Measurements from ENCODE around the gene STK25.
"Not testable (repeated sequence)": the region's sequence is repeated elsewhere in the genome, so short reads cannot be mapped to it uniquely, and the experiment has no call there.

Gene STK25

GRCh38 chr2:241532733-241533601 is 24.6 kb upstream of the STK25 start:
- TF ChIP-seq GATA1 (IDR thresholded peaks at IDR 0.05; ENCODE audit: low read depth, low read length): no peak
- DNase-seq: no peak

GRCh38 chr2:241532168-241532567 is 23.8 kb upstream of the STK25 start:
- TF ChIP-seq GATA1 (IDR thresholded peaks at IDR 0.05; ENCODE audit: low read depth, low read length) (no peak), POLR2A (IDR thresholded peaks at IDR 0.05; ENCODE audit: low read length) (no peak)
- DNase-seq: no peak

- no peak for DNase-seq
- TF ChIP-seq GATA1 (IDR thresholded peaks at IDR 0.05; ENCODE audit: low read depth, low read length) (no peak), POLR2A (IDR thresholded peaks at IDR 0.05; ENCODE audit: low read length) (no peak)
Measured at GRCh38 chr2:241531161-241531722, 22.9 kb upstream of the STK25 start.

- DNase-seq: no peak
- TF ChIP-seq POLR2A (IDR thresholded peaks at IDR 0.05; ENCODE audit: low read length) (no peak), GATA1 (IDR thresholded peaks at IDR 0.05; ENCODE audit: low read depth, low read length) (no peak)
Measured at GRCh38 chr2:241530571-241530970, 22.2 kb upstream of the STK25 start.

- not testable (repeated sequence) for DNase-seq
Measured at GRCh38 chr2:241525818-241526780, 17.7 kb upstream of the STK25 start.

- DNase-seq: no peak
- TF ChIP-seq POLR2A (IDR thresholded peaks at IDR 0.05; ENCODE audit: low read length): no peak
- TF ChIP-seq GATA1 (IDR thresholded peaks at IDR 0.05; ENCODE audit: low read depth, low read length): no peak
Measured at GRCh38 chr2:241522477-241522876, 14.1 kb upstream of the STK25 start.

GRCh38 chr2:241519669-241520068 is 11.3 kb upstream of the STK25 start:
- no peak for DNase-seq
- TF ChIP-seq GATA1 (IDR thresholded peaks at IDR 0.05; ENCODE audit: low read depth, low read length) (no peak), POLR2A (IDR thresholded peaks at IDR 0.05; ENCODE audit: low read length) (no peak)

- DNase-seq: peak in 1 of 2 experiments; percentile 40
- TF ChIP-seq GATA1 (IDR thresholded peaks at IDR 0.05; ENCODE audit: low read depth, low read length): no peak
Measured at GRCh38 chr2:241517297-241517696, 8.9 kb upstream of the STK25 start.

- TF ChIP-seq GATA1 (IDR thresholded peaks at IDR 0.05; ENCODE audit: low read depth, low read length) (no peak), POLR2A (IDR thresholded peaks at IDR 0.05; ENCODE audit: low read length) (no peak)
- peak; percentile 43 to 60 for DNase-seq
Measured at GRCh38 chr2:241516520-241516965, 8.2 kb upstream of the STK25 start.

- TF ChIP-seq GATA1 (IDR thresholded peaks at IDR 0.05; ENCODE audit: low read depth, low read length) (no peak), POLR2A (IDR thresholded peaks at IDR 0.05; ENCODE audit: low read length) (no peak)
Measured at GRCh38 chr2:241514986-241515737, 6.8 kb upstream of the STK25 start.

GRCh38 chr2:241514553-241514952 is 6.2 kb upstream of the STK25 start:
- TF ChIP-seq GATA1 (IDR thresholded peaks at IDR 0.05; ENCODE audit: low read depth, low read length): no peak
- no peak for TF ChIP-seq POLR2A (IDR thresholded peaks at IDR 0.05; ENCODE audit: low read length)

More at GRCh38 chr2:241514986-241515737, 6.8 kb upstream of the STK25 start:
- DNase-seq: no peak

GRCh38 chr2:241511091-241511741 is 2.8 kb upstream of the STK25 start:
- TF ChIP-seq POLR2A (IDR thresholded peaks at IDR 0.05; ENCODE audit: low read length) (no peak), GATA1 (IDR thresholded peaks at IDR 0.05; ENCODE audit: low read depth, low read length) (no peak)
- no peak for DNase-seq

More at GRCh38 chr2:241514553-241514952, 6.2 kb upstream of the STK25 start:
- no peak for DNase-seq

Data from erythroblast (primary cell).